HTERT RPE-1 (cell line): ENCODE measurements around the gene FAM13B.
"Not testable (repeated sequence)": the region's sequence is repeated elsewhere in the genome, so short reads cannot be mapped to it uniquely, and the experiment has no call there.

Experiments used
- in situ Hi-C: fragments of 300-500 bp; cut with MboI; formaldehyde crosslinking; loops from 4 replicates; pipeline ENCODE4 v1.14.3; 2020; ENCODE audit warnings: low sequenced_read_pairs

The FAM13B gene

DNA sequence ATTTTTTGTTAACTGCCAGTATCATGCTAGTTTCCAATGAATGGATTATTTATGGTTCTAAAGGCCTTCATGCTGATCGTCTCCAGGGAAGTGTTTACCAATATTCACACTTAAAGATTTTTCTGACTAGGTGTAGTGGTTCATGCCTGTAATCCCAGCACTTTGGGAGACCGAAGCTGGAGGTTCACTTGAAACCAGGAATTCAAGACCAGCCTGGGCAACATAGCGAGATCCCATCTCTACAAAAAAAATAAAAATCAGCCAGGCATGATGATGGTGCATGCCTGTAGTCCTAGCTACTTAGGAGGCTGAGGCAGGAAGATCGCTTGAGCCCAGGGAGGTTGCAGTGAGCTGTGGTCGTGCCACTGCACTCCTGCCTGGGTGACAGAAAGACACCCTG lies 43.5 kb downstream of the FAM13B start:
- in situ Hi-C loops: no loop called here

DNA sequence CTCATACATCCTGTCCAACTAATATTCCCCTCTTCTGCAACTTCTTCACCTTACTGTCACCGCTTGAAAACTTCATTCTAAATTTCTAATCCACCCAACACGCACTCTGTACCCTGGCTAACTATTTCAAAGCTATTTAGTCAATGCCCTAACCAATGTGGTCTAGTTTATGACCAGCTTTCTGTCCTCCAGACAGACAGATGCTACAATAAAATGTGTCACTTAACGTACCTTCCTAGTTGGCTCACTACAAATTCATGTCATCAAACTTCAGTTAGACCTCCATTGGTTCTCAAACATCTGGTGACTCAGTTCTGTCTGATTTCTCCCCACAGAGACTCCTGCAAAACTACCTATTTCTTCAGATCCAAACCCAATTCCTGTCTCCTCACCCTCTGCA lies 57.7 kb downstream of the FAM13B start:
- in situ Hi-C loops: no loop called here

DNA sequence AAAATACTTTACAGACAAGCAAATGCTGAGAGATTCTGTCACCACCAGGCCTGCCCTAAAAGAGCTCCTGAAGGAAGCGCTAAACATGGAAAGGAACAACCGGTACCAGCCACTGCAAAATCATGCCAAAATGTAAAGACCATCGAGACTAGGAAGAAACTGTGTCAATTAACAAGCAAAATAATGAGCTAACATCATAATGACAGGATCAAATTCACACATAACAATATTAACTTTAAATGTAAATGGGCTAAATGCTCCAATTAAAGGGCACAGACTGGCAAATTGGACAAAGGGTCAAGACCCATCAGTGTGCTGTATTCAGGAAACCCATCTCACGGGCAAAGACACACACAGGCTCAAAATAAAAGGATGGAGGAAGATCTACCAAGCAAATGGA lies 62.5 kb downstream of the FAM13B start:
- in situ Hi-C loops: not testable (repeated sequence)

DNA sequence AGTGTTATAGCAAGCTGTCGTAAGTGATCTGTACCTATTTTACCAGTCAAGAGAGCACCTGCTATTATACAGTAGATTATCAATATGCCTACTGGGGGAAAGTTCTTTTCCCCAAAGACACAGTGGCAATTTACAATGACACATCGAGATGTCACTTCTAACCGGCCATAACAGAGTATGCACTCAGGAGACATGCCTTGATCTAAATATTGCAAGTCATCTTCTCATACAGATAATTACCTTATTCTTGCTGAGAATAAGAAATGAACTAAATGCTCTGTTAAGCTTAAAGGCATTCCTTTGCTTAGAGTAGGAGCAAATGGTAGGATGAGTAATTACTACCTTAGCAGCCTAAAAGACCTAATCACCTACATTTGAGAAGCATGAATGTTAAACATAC lies 72.1 kb downstream of the FAM13B start:
- in situ Hi-C loops: no loop called here

DNA sequence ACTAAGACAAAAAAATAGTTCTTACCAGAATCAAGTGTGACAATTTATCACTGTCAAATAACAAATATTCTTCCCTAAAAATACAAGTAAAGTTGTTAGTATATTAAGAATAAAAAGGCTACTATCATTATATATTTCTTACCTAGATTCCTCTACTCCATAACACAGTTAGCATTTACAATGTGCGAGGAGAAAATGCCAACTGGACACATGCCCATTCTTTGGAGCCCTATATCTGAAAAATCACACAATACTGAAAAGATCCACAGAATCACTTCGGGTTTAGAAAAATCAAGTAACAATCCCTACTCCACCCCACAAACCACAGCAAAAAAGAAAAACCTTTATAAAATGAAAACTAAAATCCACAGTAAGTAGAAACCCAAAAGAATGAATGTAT lies 72.7 kb downstream of the FAM13B start:
- in situ Hi-C loops: no loop called here

DNA sequence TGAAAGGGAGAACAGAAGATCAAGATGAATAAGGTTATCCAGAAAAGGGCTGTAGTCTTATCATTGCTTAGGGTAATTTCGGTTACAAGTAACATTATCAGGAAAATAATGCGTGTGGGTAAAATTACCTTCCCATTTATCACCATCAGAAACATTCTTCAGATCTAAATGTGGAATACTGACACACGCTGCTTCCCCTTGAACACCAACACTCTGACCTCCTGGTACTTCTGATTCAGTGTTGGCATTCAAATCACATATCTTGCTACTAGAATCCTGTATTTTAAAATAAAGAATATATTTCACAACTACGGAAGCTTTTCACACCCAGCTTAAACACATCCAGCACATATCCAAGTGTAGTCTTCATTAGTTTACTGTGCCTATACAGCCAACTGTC lies 73.4 kb downstream of the FAM13B start:
- in situ Hi-C loops: no loop called here

DNA sequence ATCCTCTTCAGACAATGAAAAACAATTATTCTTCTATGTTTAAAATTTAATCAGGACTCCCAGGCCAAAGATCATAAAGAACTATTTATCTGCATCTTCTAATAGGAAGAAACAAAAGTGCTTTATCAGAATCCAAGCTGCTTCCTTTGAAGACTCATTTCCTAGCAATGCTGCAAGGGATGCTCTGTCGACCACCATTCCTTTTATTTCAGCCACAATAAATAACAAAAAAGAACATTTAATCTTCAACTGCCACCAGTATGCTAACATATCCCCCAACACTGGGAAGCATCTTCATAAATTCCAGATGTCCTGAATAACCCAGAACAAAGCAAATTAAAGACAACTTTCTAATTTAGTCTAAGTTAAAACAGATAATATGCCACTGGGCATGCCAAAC lies 74.9 kb downstream of the FAM13B start:
- in situ Hi-C loops: no loop called here

GRCh38 chr5:137954131-137954879 lies 78.6 kb downstream of the FAM13B start:
- in situ Hi-C loops: no loop called here

- in situ Hi-C loops: no loop called here
Measured at GRCh38 chr5:137945825-137946224, 87.1 kb downstream of the FAM13B start.

DNA sequence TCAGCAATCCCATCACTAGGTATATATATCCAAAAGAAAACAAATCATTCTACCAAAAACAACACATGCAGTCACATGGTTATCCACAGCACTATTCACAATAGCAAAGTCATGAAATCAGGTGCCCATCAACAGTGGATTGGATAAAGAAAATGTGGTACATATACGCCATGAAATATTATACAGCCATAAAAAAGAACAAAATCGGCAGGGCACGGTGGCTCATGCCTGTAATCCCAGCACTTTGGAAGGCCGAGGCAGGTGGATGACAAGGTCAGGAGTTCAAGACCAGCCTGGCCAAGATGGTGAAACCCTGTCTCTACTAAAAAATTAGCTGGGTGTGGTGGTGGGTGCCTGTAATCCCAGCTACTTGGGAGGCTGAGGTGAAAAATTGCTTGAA lies 88.6 kb downstream of the FAM13B start:
- in situ Hi-C loops: not testable (repeated sequence)

- in situ Hi-C loops: no loop called here
Measured at GRCh38 chr5:137939331-137939730, 93.5 kb downstream of the FAM13B start.

- in situ Hi-C loops: no loop called here
Measured at GRCh38 chr5:137938751-137939143, 94.1 kb downstream of the FAM13B start.

DNA sequence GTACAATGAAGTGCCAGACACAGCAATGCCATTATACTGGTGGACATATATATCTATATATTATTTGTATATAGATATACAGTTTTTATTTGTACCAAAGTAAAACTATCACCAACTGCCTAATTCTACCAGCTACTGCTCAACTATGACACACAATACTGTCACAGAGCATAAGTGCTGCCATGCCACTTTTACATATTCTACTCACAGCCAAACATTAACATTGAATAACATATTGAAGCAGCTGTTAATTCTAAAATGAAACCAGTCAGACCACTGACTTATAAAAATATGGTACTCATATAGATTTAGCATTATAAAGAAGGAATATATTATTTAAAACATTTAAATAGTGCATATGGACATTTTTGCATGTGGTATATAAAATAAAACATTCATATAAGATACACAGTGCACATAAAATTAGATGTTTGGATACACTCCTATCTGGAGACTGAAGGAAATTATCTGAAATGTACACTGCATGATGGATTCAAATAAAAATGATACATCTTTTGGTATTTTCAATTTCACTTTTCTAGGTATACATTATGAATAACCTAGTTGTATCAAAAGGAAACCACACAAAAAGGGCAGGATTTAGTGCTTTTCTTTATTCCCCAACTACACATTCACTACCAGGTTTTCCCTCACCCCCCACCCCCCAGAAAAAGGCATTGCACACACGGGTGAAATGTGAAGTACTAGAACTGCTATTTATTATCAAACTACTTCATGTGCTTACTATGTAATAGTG lies 94.7 kb downstream of the FAM13B start:
- in situ Hi-C loops: no loop called here

GRCh38 chr5:137935694-137936093 lies 97.2 kb downstream of the FAM13B start:
- in situ Hi-C loops: no loop called here

- in situ Hi-C loops: no loop called here
Measured at GRCh38 chr5:137935190-137935589, 97.7 kb downstream of the FAM13B start.

- in situ Hi-C loops: no loop called here
Measured at GRCh38 chr5:137933491-137933911, 99.4 kb downstream of the FAM13B start.

DNA sequence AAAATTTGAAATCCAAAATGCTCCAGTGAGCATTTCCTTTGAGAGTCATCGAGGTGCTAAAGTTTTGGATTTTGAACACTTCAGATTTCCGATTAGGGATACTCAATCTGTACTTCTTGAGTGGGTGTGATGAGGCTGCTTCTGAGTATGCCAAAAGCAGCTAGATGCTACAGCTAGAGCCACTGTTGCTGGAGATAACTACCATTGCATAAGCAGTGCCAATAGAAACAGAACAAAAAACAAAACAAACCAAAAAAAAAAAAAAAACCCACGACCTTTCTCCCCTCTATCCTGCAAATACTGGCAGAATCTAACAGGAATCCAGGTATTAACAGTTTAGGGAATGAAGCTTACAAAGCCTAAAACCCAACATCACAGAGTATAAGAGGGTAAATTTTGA lies 100.1 kb downstream of the FAM13B start:
- in situ Hi-C loops: no loop called here

- in situ Hi-C loops: no loop called here
Measured at GRCh38 chr5:137923856-137924255, 109.0 kb downstream of the FAM13B start.

- in situ Hi-C loops: no loop called here
Measured at GRCh38 chr5:137921931-137922330, 110.9 kb downstream of the FAM13B start.

- in situ Hi-C loops: no loop called here
Measured at GRCh38 chr5:137916923-137917322, 116.0 kb downstream of the FAM13B start.

GRCh38 chr5:137914758-137915157 lies 118.1 kb downstream of the FAM13B start:
- in situ Hi-C loops: no loop called here

DNA sequence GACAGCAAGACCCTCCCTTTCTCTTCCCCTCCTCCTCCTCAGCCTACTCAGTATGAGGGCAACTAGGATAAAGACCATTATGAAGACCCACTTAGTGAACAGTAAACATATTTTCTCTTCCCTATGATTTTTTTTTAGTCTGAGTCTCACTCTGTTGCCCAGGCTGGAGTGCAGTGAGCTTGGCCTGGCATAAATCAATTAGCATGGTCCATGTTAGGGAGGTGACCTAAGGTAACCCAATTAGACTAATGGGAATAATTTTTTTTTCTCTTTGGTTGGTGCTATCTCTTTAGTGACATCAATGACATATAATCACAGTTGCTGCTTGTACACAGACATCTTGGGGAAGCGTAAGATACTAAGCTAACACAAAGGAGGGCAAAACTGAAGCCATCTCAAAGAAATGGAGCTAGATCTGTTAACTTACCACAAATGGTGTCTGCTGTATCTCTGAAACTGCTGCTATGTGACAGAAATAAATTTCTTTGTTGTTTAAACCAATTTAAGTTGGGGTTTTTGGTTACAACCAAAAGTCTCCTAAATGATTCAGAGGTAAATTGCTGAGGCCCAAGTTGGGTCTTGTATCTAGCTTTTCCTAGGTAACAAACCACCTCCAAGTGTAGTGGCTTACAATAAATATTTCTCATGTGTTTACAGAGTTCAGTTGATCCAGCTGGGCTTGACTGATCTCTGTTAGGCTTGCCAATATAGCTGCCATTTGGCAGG lies 130.3 kb downstream of the FAM13B start:
- in situ Hi-C loops: no loop called here
